GM21390 (cell line): ENCODE data around the gene EXOC6B.
A peak's percentile ranks its signal among the peaks of the same experiment; 100 is the strongest.

Experiments
- ATAC-seq: cut with Tn5 transposase; IDR thresholded peaks from one replicate; pipeline ENCODE4 v1.9.1; 2021; ENCODE audit not compliant: unreplicated experiment

EXOC6B gene

DNA sequence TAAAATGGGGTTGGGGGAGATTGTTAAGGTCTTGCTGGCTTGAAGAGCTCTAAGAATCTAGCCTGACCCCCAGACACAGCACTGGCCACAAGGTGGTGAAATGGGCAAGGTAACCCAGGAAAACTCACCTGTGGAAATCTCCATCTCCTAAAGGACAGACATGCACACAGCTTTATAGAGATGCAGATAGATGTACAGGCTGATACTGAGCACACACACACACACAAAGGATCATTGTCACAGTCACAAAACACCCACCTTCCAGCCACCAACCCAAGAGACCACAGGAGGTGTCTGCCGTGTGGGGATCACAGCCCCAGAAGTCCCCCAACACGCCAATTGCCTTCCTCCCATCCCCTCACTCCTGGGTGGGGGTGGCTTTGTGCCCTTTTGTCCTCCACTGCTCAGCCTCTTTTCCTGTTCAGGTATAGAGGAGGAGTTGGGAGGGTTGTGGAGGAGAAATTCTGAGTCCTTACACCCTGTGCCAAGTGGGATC, 674.9 kb downstream of the EXOC6B start:
- no peak for ATAC-seq

DNA sequence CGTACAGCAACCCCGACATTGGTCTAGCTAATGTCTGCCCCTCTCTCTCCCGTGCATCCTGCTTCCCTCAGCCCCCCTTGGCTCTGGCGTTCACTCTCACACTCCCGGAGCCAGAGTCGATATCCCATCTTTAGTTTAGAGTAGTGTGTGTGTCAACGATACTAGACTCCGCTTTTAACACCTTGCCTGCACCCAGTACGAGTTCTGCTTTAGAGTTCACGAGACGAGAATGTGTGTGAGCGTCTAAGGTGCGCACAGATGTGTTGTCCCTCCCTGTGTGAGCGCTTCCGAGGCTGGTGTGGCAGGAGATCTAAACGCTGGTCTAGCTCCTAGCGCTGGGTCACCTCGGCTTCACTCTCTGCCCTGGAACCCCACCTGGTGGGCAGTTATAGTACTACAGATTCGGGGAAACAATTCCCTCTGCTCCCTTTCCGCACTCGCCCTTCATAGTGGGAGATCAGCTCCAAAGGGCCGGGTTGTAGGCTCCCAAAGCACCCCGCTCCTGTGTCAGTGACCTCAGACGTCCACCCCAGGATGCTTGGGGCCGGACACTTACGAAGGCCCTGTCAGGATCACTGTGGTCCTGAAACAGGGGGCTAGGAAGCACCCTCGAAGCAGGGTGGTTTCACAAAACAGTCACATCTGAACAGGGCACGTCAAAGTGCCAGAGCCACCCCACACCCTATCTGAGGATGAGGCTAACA, 675.5 kb downstream of the EXOC6B start:
- ATAC-seq = peak; percentile 85

DNA sequence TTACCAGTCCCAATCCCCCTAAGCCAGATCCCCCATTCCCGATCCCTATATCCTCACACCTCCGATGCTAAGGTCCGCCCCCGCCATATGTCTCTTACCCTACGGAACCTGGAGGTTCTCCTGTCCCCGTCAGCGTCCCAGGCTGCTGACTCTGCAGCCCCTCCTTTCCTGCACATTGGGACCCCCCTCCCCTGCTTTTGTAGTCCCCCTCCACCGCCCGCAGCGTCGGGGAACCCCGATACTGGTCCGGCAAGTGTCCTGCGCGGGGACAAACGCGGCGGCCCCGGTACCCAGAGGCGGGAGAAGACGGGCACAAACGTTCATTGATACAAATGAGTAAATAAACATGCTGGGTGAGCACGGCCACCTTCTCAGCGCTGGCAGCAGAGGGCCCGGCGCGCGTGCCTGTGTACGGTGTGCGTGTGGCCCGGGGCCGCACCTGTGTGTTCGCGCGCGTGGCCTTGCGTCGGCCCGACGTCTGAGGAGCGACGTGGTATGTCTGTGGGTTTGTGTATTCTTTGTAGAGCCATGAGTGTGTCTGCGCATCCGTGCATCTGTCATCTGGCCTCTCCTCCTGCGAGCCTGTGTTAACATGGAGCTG, 676.2 kb downstream of the EXOC6B start:
- no peak for ATAC-seq

GRCh38 chr2:72148837-72149555, 676.8 kb downstream of the EXOC6B start:
- no peak for ATAC-seq

- no peak for ATAC-seq
Observed at GRCh38 chr2:72148003-72148836, 677.6 kb downstream of the EXOC6B start.

DNA sequence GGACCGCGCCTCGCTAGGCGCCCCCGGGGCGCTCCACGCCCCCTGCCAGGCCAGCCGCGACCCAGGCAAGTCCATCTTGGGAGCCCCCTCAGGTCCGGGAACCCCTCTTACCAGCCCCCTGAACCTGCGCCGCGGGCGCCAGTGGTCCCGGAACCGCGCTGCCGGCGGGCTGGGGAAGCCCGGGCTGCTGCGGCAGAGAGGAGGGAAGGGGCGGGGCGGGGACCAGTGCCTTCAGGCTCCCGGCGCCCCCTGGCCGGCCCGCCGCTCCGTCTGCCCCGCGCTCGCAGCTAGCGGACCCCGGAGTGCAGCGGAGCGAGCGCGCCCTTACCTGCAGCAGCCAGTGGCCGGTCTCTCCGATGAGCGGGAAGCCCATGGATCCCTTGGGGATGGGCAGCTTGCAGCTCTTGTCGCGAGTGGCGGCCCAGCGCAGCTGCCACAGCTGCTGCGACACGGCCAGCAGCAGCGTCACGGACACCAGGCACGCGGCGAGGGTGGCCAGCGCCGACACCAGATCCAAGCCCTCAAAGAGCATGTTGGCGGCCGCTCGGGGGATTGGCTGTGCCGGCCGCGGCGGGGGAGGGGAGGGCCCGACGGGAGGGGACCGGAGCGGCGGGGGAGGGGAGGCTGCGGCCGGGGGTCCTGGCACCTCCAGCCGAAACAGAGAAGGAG, 678.4 kb downstream of the EXOC6B start, which contains the start of gene CYP26B1:
CYP26B1 (minus strand) TSS at position 560 of the 669 bp plus-strand sequence; CDS start at position 532, 28 bp downstream.
- no peak for ATAC-seq

GRCh38 chr2:72146347-72147302, 679.2 kb downstream of the EXOC6B start:
- ATAC-seq = no peak

- no peak for ATAC-seq
Observed at GRCh38 chr2:72145658-72146329, 680.0 kb downstream of the EXOC6B start.

- ATAC-seq = no peak
Observed at GRCh38 chr2:72145289-72145657, 680.6 kb downstream of the EXOC6B start.

DNA sequence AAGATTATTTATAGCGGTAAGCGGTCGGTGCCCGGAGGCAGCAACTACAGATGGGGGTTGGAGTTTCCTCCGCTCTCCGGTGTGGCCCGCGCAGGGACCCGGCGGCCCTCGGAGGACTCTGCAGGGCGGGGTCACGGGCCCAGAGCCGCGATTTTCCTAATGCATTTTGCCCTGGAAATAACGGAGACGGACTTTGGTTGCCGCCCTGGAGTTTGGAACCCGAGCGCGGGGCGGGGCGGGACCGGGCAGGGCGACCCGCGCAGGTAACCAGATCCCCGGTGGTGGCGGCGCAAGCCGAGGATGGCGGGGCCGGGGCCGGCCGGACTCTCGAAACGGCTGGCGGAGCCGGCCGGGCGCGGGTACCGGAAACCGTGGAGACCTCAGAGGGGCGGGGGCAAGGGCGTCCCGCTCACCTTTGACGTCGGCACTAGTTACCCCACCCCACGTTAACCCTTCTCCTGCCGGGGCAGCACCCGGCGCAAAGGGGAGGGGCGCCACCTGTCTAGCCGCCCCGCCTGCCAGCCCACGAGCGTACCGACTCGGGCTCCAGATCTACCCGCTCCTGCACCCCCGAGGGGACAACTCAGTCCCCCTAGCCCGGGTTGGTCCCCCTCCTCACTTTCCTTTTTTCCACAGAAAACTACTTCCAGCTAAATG, 681.1 kb downstream of the EXOC6B start:
- no peak for ATAC-seq

DNA sequence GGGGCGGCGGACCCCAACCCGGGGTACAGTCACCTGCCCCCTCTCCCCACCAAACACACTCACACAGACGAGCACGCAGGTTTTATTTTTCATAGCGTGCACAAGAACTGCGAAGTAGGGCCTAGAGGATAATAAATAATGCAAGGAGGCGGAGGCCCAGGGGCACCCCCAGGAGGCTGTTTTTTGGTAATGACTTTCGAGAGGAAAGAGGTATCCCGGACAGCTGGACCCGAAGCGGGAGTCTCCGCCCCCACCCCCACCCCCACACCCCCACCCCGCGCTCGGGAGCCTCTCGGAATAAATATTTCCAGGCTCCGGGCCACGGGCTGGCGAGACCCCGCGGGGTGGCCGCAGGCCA, 681.6 kb downstream of the EXOC6B start:
- no peak for ATAC-seq

DNA sequence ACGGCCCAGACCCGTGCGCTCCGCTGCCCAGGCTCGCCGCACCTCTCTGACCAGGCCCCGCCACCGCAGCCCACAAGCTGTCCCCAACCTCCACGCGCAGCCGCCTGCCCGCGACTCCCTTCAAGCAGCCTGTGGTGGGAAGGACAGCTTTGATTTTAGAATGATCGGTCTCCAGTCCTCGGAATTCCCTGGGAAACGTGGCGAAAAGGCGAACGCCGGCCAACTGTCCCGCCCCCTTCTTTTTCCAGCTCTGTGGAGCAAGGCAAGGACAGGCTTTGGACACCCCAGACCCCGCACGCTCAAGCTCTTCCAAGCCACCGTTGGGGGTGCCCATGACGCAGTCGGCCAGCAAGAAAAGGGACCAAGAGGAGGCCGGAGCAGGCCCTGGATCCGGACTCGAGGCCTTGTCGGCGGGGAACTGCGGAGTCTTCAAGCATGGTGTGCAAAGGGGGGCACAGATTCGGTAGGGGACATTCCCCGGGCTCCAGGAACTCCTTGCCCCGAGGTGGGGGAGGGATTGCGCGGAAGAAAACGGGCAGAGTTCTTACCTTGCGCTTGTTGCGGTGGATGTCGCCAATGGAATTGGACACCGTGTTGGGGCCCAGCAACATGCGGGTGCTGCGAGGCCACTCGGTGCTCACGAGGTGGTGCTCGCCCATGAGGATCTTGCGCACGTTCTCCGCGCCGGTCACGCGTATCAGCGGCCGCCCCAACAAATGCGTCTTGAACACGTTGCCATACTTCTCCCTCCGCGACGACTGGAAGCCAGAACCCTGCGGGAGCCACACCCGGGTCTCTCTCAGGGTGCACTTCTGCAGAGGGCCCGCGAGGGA, 682.2 kb downstream of the EXOC6B start:
- ATAC-seq = no peak

DNA sequence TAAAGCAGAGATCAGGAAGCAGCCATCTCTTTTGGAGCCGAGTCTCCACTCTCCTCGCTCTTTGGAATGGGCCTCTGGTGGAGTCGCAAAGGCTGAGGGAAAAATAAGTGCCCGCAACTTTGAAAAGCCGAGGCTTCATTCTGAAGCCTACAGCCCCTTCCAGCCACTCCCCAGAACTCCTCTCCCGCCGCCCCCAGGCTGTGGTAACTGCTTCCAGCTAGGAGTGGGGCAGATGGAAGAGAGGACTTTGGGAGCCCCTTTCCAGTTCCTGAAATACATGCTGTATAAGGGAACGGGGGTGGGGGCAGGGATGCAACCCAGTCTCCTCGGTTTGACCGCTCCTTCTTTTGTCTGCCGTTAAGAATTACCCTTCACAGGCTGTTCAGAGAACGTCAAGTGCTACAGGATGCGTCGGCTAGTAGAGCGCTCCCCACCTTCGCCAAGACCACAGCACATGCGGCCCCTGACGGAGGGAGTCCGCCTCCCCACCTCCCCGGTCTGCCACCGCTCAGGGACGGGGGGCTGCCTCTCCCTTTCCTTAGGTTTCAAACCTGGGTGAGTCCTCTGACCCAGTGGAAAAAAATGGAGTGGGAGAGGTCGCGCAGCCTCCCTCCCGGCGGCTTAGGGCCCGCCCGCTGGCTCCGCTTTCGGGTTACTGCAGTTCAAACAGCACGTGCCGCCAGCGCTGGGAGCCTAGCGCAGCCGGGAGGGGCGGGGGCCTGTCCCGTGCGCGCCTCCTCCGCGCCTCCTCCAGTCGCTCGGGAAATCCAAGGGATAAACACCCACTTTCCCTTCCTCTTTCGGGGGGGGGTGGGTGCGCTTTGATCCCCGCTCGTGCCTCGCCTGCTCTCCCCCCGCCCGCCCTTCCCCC, 683.0 kb downstream of the EXOC6B start:
- ATAC-seq = no peak

- no peak for ATAC-seq
Observed at GRCh38 chr2:72141881-72142451, 683.9 kb downstream of the EXOC6B start.

GRCh38 chr2:72141032-72141645, 684.7 kb downstream of the EXOC6B start:
- no peak for ATAC-seq

- ATAC-seq = no peak
Observed at GRCh38 chr2:72140621-72140960, 685.2 kb downstream of the EXOC6B start.
